ENCODE results near the gene RUNDC3A. TPM values are rescaled to one million over a fixed set of nuclear protein-coding genes. Genes with fewer than 3 reads are reported as not detected.
"Not testable (repeated sequence)": the region's sequence is repeated elsewhere in the genome, so short reads cannot be mapped to it uniquely, and the experiment has no call there.

The RUNDC3A gene
- total RNA-seq, 1 experiment from 2014 or later: 1.5 TPM

DNA sequence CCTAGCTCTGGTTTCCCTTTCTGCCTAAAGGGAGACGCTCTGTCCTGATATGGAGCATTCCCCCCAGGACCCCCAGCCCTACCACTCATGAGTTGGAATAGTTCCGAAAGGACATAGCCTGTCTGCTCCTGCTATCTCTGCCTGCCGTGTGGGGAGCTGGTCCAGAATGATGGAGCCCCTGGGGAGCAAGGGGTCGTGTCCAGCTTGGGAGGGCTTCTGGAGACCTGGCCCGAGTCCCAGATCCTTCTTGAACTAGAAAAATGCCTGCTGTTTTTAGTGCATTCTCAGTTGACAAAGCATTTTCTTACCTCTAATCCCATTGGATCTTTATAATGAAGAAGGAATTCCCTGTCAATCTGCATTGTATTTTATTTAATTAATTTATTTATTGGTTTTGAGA lies 27.6 kb downstream of the RUNDC3A start:
- Histone ChIP-seq H3K4me3 (ENCODE audit: low read length) (no peak overlapping the region), H3K9me3 (ENCODE audit: low read length) (no peaks in the 10 kb centered on the region), H4K20me1 (ENCODE audit: insufficient read depth, low read depth, low read length) (no peaks in the 10 kb centered on the region), H3K27ac (ENCODE audit: low read length) (no peak overlapping the region), H2AFZ (ENCODE audit: low read length) (no peak overlapping the region), H3K36me3 (ENCODE audit: insufficient read depth, low read length) (no peaks in the 10 kb centered on the region), H3K27me3 (ENCODE audit: low read length) (no peaks in the 10 kb centered on the region), H3K4me1 (ENCODE audit: low read length) (peaks cover 22% of the 10 kb centered on the region), H3K79me2 (ENCODE audit: low read length) (no peaks in the 10 kb centered on the region), H3K9me2 (replicated peaks; ENCODE audit: insufficient read depth, low read length) (no peaks in the 10 kb centered on the region), H3K9ac (ENCODE audit: low read length) (no peak overlapping the region), H3K4me2 (ENCODE audit: low read depth, low read length, poor library complexity, severe bottlenecking) (no peak overlapping the region)
- DNase-seq: no peak

DNA sequence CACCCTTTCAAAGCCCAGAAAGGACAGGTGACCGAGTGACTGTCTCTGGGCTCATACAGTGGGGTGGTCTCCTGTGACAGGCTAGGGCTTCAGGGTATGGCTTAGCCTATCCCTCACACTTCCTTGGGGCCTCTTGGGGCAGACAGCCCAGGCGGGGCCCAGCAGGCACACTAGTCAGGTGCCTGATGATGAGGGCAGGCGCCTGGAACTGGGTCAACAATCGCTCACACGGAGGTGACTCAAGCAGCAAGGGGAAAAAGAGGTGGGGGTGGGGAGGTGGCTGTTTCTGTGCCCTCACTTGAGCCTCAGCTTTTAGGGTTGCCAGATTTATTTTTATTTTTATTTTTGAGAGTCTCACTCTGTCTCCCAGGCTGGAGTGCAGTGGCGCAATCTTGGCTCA lies 30.3 kb downstream of the RUNDC3A start:
- no peaks in the 10 kb centered on the region for H3K27me3 ChIP-seq (ENCODE audit: low read length)
- no peaks in the 10 kb centered on the region for H3K79me2 ChIP-seq (ENCODE audit: low read length)
- H3K9me3 ChIP-seq (ENCODE audit: low read length): no peaks in the 10 kb centered on the region
- no peak overlapping the region for H3K4me3 ChIP-seq (ENCODE audit: low read length)
- H4K20me1 ChIP-seq (ENCODE audit: insufficient read depth, low read depth, low read length): no peaks in the 10 kb centered on the region
- no peaks in the 10 kb centered on the region for H3K9me2 ChIP-seq (replicated peaks; ENCODE audit: insufficient read depth, low read length)
- no peak overlapping the region for H3K9ac ChIP-seq (ENCODE audit: low read length)
- H3K4me1 ChIP-seq (ENCODE audit: low read length): peaks cover 16% of the 10 kb centered on the region
- no peak overlapping the region for H3K27ac ChIP-seq (ENCODE audit: low read length)
- H2AFZ ChIP-seq (ENCODE audit: low read length): no peak overlapping the region
- no peak for DNase-seq
- H3K4me2 ChIP-seq (ENCODE audit: low read depth, low read length, poor library complexity, severe bottlenecking): no peak overlapping the region
- no peaks in the 10 kb centered on the region for H3K36me3 ChIP-seq (ENCODE audit: insufficient read depth, low read length)

DNA sequence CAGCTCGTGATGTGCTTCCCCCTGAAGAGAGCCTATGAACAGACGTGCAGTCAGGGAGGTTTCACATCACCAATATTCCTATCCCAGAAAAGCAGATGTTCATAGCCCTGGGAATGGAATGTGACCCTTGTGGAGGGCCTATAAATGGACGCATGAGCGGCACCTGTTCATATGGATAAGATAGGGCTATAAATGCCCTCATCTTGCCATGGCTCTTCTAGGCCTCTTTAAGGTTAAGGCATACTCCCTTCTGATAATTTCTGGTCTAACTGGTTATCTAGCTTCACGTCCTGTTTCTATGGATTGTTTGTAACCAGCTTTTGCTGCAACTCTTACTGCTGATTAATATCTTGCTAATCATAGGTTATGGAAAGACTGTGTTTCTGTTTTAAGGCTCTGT lies 32.2 kb downstream of the RUNDC3A start:
- H3K4me2 ChIP-seq (ENCODE audit: low read depth, low read length, poor library complexity, severe bottlenecking); H3K9me2 ChIP-seq (replicated peaks; ENCODE audit: insufficient read depth, low read length); DNase-seq; H3K4me3 ChIP-seq (ENCODE audit: low read length); H3K27ac ChIP-seq (ENCODE audit: low read length); H3K9me3 ChIP-seq (ENCODE audit: low read length); H3K9ac ChIP-seq (ENCODE audit: low read length); H2AFZ ChIP-seq (ENCODE audit: low read length); H4K20me1 ChIP-seq (ENCODE audit: insufficient read depth, low read depth, low read length); H3K79me2 ChIP-seq (ENCODE audit: low read length); H3K36me3 ChIP-seq (ENCODE audit: insufficient read depth, low read length); H3K27me3 ChIP-seq (ENCODE audit: low read length): not testable (repeated sequence)
- H3K4me1 ChIP-seq (ENCODE audit: low read length): peaks cover 11% of the 10 kb centered on the region

DNA sequence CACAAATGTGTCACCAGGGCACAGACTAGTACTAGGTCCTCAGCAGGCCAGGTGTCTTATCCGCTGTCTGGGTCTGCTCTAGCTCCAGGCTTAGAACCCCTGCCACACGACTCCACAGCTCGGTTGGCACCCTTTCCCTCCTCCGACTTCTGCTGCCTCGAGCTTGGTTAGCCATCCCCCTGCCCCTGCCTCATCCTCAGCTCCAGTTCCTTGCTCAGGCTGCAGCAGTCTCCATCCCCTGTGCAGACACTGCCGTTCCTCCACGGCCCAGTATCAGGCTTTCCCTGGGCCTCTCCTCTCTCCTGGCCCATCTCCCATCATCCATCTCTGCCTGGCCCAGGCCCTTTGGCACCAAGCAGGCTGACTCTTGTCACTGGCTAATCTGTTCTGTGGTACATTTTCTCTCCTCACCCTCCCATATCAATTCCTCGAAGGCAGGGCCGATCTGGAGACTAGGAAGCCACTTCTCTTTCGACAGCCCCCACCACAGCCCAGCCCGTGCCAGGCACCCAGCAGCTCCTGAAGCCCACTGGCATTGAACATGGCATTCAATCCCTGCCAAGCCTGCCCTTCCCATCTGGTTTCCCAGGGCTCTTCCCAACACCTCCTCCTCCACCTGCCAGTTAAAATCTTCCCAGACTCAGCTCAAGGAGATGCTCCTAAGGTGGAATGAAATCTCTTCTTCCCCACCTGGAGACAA lies 35.3 kb downstream of the RUNDC3A start:
- Histone ChIP-seq H3K4me2 (ENCODE audit: low read depth, low read length, poor library complexity, severe bottlenecking) (no peak overlapping the region), H3K9me3 (ENCODE audit: low read length) (no peaks in the 10 kb centered on the region), H3K27ac (ENCODE audit: low read length) (no peak overlapping the region), H2AFZ (ENCODE audit: low read length) (no peak overlapping the region), H3K27me3 (ENCODE audit: low read length) (no peaks in the 10 kb centered on the region), H3K4me1 (ENCODE audit: low read length) (peaks cover 35% of the 10 kb centered on the region), H3K36me3 (ENCODE audit: insufficient read depth, low read length) (no peaks in the 10 kb centered on the region), H3K4me3 (ENCODE audit: low read length) (no peak overlapping the region), H3K79me2 (ENCODE audit: low read length) (peaks cover 8% of the 10 kb centered on the region), H3K9me2 (replicated peaks; ENCODE audit: insufficient read depth, low read length) (no peaks in the 10 kb centered on the region), H3K9ac (ENCODE audit: low read length) (no peak overlapping the region), H4K20me1 (ENCODE audit: insufficient read depth, low read depth, low read length) (no peaks in the 10 kb centered on the region)
- no peak for DNase-seq

DNA sequence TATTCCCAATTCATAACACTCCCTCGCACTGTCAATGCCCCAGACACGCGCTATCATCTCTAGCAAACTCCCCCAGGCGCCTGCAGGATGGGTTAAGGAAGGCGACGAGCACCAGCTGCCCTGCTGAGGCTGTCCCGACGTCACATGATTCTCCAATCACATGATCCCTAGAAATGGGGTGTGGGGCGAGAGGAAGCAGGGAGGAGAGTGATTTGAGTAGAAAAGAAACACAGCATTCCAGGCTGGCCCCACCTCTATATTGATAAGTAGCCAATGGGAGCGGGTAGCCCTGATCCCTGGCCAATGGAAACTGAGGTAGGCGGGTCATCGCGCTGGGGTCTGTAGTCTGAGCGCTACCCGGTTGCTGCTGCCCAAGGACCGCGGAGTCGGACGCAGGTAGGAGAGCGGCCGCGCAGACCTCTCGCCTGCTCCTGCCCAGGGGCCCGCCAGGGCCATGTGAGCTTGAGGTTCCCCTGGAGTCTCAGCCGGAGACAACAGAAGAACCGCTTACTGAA lies 36.6 kb downstream of the RUNDC3A start, which contains the start of gene GRN:
Gene GRN (plus strand): TSS at position 364 of the 515 bp plus-strand sequence. CDS start 3,863 bp downstream, outside the sequence.
- Histone ChIP-seq H3K4me2 (ENCODE audit: low read depth, low read length, poor library complexity, severe bottlenecking) (peak within 1 kb of the TSS; percentile 90), H3K27me3 (ENCODE audit: low read length) (no peaks in the 10 kb centered on the region), H3K4me3 (ENCODE audit: low read length) (peak within 1 kb of the TSS; percentile 77), H2AFZ (ENCODE audit: low read length) (peak within 1 kb of the TSS; percentile 31; the same call in 1 of the 2 replicates), H3K36me3 (ENCODE audit: insufficient read depth, low read length) (no peaks in the 10 kb centered on the region), H3K9ac (ENCODE audit: low read length) (peak within 1 kb of the TSS; percentile 83), H4K20me1 (ENCODE audit: insufficient read depth, low read depth, low read length) (no peaks in the 10 kb centered on the region), H3K79me2 (ENCODE audit: low read length) (peaks cover 8% of the 10 kb centered on the region), H3K27ac (ENCODE audit: low read length) (peak within 1 kb of the TSS; percentile 95), H3K9me2 (replicated peaks; ENCODE audit: insufficient read depth, low read length) (no peaks in the 10 kb centered on the region), H3K4me1 (ENCODE audit: low read length) (peaks cover 43% of the 10 kb centered on the region), H3K9me3 (ENCODE audit: low read length) (no peaks in the 10 kb centered on the region)
- DNase-seq: peak; percentile 97

DNA sequence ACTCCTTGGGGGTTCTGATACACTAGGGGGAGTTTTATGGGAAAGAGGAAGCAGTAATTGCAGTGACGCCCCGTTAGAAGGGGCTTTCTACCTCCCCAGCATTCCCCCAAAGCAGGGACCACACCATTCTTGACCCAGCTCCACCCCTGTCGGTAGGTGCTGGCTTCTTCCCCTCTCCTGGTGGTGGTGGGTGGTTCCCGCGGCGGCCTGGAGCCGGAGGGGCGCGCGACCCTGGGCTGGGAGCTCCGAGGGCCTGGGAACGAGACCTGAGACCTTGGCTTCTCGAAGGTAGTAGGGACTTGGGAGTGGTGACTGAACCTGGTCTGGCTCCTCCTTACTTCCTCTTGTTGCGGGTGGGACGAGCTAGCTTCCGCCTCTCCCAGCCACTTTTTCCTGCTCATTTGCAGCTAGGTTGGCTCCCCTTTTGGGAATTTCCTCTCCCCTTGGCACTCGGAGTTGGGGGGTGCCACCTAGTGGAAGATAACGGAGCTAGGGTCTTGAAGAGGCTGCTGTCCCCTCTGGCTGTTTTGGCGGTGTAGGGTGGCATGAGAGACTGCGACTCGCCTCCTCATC lies 37.1 kb downstream of the RUNDC3A start:
- Histone ChIP-seq H2AFZ (ENCODE audit: low read length) (peak overlapping the region; percentile 4; the same call in 1 of the 2 replicates), H4K20me1 (ENCODE audit: insufficient read depth, low read depth, low read length) (no peaks in the 10 kb centered on the region), H3K4me1 (ENCODE audit: low read length) (peaks cover 43% of the 10 kb centered on the region), H3K9ac (ENCODE audit: low read length) (peak overlapping the region; percentile 83), H3K27me3 (ENCODE audit: low read length) (no peaks in the 10 kb centered on the region), H3K9me3 (ENCODE audit: low read length) (no peaks in the 10 kb centered on the region), H3K79me2 (ENCODE audit: low read length) (peaks cover 8% of the 10 kb centered on the region), H3K9me2 (replicated peaks; ENCODE audit: insufficient read depth, low read length) (no peaks in the 10 kb centered on the region), H3K4me3 (ENCODE audit: low read length) (peak overlapping the region; percentile 77), H3K27ac (ENCODE audit: low read length) (peak overlapping the region; percentile 95), H3K4me2 (ENCODE audit: low read depth, low read length, poor library complexity, severe bottlenecking) (peak overlapping the region; percentile 90), H3K36me3 (ENCODE audit: insufficient read depth, low read length) (no peaks in the 10 kb centered on the region)
- DNase-seq: peak; percentile 80

DNA sequence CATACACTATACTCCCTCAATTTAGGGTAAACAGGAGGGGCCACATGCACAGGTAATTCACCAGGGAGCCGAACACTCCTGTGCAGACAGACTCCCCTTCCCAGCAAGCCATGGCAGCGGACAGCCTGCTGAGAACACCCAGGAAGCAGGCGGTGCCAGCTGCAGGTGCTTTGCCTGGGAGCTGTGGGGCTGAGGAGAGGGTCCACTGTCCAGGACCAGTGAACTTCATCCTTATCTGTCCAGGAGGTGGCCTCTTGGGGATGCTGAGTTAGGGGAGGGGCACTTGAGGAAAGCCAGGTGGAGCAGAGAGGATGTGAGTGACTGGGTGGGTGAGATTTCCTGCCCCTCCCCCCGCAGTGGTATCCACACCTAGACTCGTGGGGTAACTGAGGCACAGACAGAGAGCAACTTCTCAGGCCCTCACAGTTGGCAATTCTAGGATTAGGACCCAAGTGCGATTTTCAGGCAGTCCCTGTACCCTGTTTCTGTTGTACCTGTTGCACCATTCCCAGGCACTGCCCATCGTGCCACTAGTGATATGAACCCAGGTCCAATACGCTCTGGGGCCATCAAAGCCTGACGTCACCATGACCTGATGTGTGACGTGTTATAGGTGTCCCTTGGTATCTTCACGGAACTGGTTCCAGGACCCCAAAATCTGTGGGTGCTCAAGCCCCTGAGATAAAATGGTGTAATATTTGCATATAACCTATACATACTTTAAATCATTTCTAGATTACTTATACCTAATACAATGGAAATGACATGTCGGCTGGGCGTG lies 37.9 kb downstream of the RUNDC3A start:
- Histone ChIP-seq H3K27ac (ENCODE audit: low read length) (peak overlapping the region; percentile 95), H3K4me1 (ENCODE audit: low read length) (peaks cover 43% of the 10 kb centered on the region)
- peak; percentile 47 for DNase-seq

More for the DNA sequence above, 37.9 kb downstream of the RUNDC3A start:
- H3K9ac ChIP-seq (ENCODE audit: low read length): peak overlapping the region; percentile 83
- no peaks in the 10 kb centered on the region for H3K9me3 ChIP-seq (ENCODE audit: low read length)
- peak overlapping the region; percentile 77 for H3K4me3 ChIP-seq (ENCODE audit: low read length)
- H3K79me2 ChIP-seq (ENCODE audit: low read length): peaks cover 8% of the 10 kb centered on the region
- H4K20me1 ChIP-seq (ENCODE audit: insufficient read depth, low read depth, low read length): no peaks in the 10 kb centered on the region
- H3K4me2 ChIP-seq (ENCODE audit: low read depth, low read length, poor library complexity, severe bottlenecking): peak overlapping the region; percentile 90
- H3K9me2 ChIP-seq (replicated peaks; ENCODE audit: insufficient read depth, low read length): no peaks in the 10 kb centered on the region
- H2AFZ ChIP-seq (ENCODE audit: low read length): no peak overlapping the region
- no peaks in the 10 kb centered on the region; the same call in 1 of the 2 replicates for H3K36me3 ChIP-seq (ENCODE audit: insufficient read depth, low read length)
- no peaks in the 10 kb centered on the region for H3K27me3 ChIP-seq (ENCODE audit: low read length)

Measured in Karpas-422 (cell line).